ENCODE results near the gene DDX31. TPM values are rescaled to one million over a fixed set of nuclear protein-coding genes. Genes with fewer than 3 reads are reported as not detected.

Gene DDX31
- total RNA-seq, 1 donor, result 11.6 TPM

- DNase-seq (ENCODE audit: insufficient read length, low spot score, missing footprints), result peak; percentile 68
- no peaks in the 10 kb centered on the region for H3K4me1 ChIP-seq (ENCODE audit: insufficient read depth, low read length)
- no peak overlapping the region for H3K4me3 ChIP-seq (ENCODE audit: insufficient read depth, low read length)
- H3K9me3 ChIP-seq (ENCODE audit: low read depth, low read length), result no peaks in the 10 kb centered on the region
- H3K27ac ChIP-seq (ENCODE audit: low read depth, low read length), result no peak overlapping the region
- H3K79me2 ChIP-seq (ENCODE audit: insufficient read depth, low read length), result no peaks in the 10 kb centered on the region
- no peaks in the 10 kb centered on the region for H4K20me1 ChIP-seq (ENCODE audit: insufficient read depth, low read length)
- H3K4me2 ChIP-seq (ENCODE audit: insufficient read depth, low read length), result no peak overlapping the region
- no peak for TF ChIP-seq CTCF (IDR thresholded peaks at IDR 0.05; ENCODE audit: extremely low read depth, low read depth, low read length)
- peaks cover 30% of the 10 kb centered on the region for H3K27me3 ChIP-seq (ENCODE audit: insufficient read depth, low read length)
- H3K36me3 ChIP-seq (ENCODE audit: insufficient read depth, low read length), result no peaks in the 10 kb centered on the region
- no peak overlapping the region for H2AFZ ChIP-seq (ENCODE audit: low read length)
Observed at GRCh38 chr9:132547436-132547835, 122.3 kb downstream of the DDX31 start.

GRCh38 chr9:132547052-132547431, 122.7 kb downstream of the DDX31 start:
- no peak for DNase-seq (ENCODE audit: insufficient read length, low spot score, missing footprints)
- H3K27me3 ChIP-seq (ENCODE audit: insufficient read depth, low read length), result peaks cover 28% of the 10 kb centered on the region
- H3K36me3 ChIP-seq (ENCODE audit: insufficient read depth, low read length), result no peaks in the 10 kb centered on the region
- H3K4me1 ChIP-seq (ENCODE audit: insufficient read depth, low read length), result no peaks in the 10 kb centered on the region
- no peak overlapping the region for H2AFZ ChIP-seq (ENCODE audit: low read length)
- no peak for TF ChIP-seq CTCF (IDR thresholded peaks at IDR 0.05; ENCODE audit: extremely low read depth, low read depth, low read length)
- no peaks in the 10 kb centered on the region for H4K20me1 ChIP-seq (ENCODE audit: insufficient read depth, low read length)
- no peak overlapping the region for H3K27ac ChIP-seq (ENCODE audit: low read depth, low read length)
- H3K79me2 ChIP-seq (ENCODE audit: insufficient read depth, low read length), result no peaks in the 10 kb centered on the region
- H3K4me2 ChIP-seq (ENCODE audit: insufficient read depth, low read length), result no peak overlapping the region
- H3K4me3 ChIP-seq (ENCODE audit: insufficient read depth, low read length), result no peak overlapping the region
- H3K9me3 ChIP-seq (ENCODE audit: low read depth, low read length), result no peaks in the 10 kb centered on the region

GRCh38 chr9:132546148-132547051, 123.4 kb downstream of the DDX31 start:
- Histone ChIP-seq H3K27me3 (ENCODE audit: insufficient read depth, low read length) (peaks cover 23% of the 10 kb centered on the region), H3K4me1 (ENCODE audit: insufficient read depth, low read length) (no peaks in the 10 kb centered on the region), H4K20me1 (ENCODE audit: insufficient read depth, low read length) (no peaks in the 10 kb centered on the region), H3K27ac (ENCODE audit: low read depth, low read length) (no peak overlapping the region), H3K36me3 (ENCODE audit: insufficient read depth, low read length) (no peaks in the 10 kb centered on the region), H3K9me3 (ENCODE audit: low read depth, low read length) (no peaks in the 10 kb centered on the region), H3K4me3 (ENCODE audit: insufficient read depth, low read length) (no peak overlapping the region), H3K4me2 (ENCODE audit: insufficient read depth, low read length) (no peak overlapping the region), H3K79me2 (ENCODE audit: insufficient read depth, low read length) (no peaks in the 10 kb centered on the region), H2AFZ (ENCODE audit: low read length) (peak overlapping the region; percentile 22)
- DNase-seq (ENCODE audit: insufficient read length, low spot score, missing footprints), result peak; percentile 93
- no peak for TF ChIP-seq CTCF (IDR thresholded peaks at IDR 0.05; ENCODE audit: extremely low read depth, low read depth, low read length)

- peaks cover 23% of the 10 kb centered on the region for H3K27me3 ChIP-seq (ENCODE audit: insufficient read depth, low read length)
- no peaks in the 10 kb centered on the region for H4K20me1 ChIP-seq (ENCODE audit: insufficient read depth, low read length)
- no peak overlapping the region for H3K4me3 ChIP-seq (ENCODE audit: insufficient read depth, low read length)
- no peaks in the 10 kb centered on the region for H3K4me1 ChIP-seq (ENCODE audit: insufficient read depth, low read length)
- H3K27ac ChIP-seq (ENCODE audit: low read depth, low read length), result no peak overlapping the region
- H3K9me3 ChIP-seq (ENCODE audit: low read depth, low read length), result no peaks in the 10 kb centered on the region
- no peaks in the 10 kb centered on the region for H3K79me2 ChIP-seq (ENCODE audit: insufficient read depth, low read length)
- no peak for TF ChIP-seq CTCF (IDR thresholded peaks at IDR 0.05; ENCODE audit: extremely low read depth, low read depth, low read length)
- H3K4me2 ChIP-seq (ENCODE audit: insufficient read depth, low read length), result no peak overlapping the region
- no peak overlapping the region for H2AFZ ChIP-seq (ENCODE audit: low read length)
- DNase-seq (ENCODE audit: insufficient read length, low spot score, missing footprints), result peak; percentile 31
- H3K36me3 ChIP-seq (ENCODE audit: insufficient read depth, low read length), result no peaks in the 10 kb centered on the region
Observed at GRCh38 chr9:132545578-132545977, 124.2 kb downstream of the DDX31 start.
